ENCODE data around the gene LTN1. TPM values are rescaled to one million over a fixed set of nuclear protein-coding genes. Genes with fewer than 3 reads are reported as not detected.

The LTN1 gene
- total RNA-seq (2013): 25.3 TPM
- polyA plus RNA-seq: 10 to 100 TPM in 2 of 3 donors, 1 to 10 TPM in 1; 6.0 to 14.0 (median 11.7) TPM
- 8.5 and 10.2 TPM in 2 replicates for polyA minus RNA-seq
- total RNA-seq: 42.9 to 97.7 (median 73.5) reads per million in 11 experiments

DNA sequence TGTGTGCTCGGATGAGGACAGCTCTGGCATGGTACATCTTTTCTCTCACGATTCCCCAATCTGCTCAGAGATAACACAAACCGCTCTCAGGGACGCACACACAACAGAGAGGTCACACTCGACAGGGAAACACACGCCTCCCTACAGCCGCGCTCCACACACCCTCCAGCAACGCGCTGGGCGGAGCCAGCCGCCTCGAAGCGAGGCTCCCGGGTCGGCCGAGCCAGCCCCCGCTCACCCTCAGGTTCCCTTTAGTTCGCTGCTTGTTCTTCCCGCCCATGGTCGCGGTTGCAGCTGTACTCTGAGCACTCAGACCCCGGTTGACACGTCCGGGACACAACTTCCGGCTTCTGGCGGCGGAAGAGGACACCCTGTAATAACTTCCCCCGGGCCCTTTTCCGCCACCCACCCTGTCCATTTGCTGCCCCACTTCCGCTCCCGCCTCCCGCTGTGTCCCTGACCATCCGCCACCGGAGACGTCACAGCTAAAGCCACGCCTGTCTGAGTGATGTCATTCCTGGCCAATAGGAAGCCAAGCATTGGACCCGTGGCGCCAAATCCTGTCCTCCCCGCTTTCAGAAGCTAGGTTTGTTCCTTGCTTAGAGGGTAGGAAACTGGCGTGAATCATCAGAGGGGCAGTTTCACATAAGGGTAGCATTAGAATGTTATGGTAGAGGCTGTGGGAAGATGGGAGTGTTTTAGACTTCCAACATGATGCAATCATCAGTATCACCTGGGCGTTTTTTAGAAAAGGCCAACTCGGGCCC, at the start of gene LTN1:
LTN1 (minus strand) TSS at position 352 of the 767 bp plus-strand sequence; CDS start at position 280, 72 bp downstream.
- intact Hi-C loops (cut with micrococcal nuclease): loop anchor here (2.0 to 5.0 kb wide), 3 partner anchors 32 to 105 kb away; partner anchors contain the start of gene USP16 (in 1 of the 2)
- WGBS (ENCODE audit: insufficient coverage): 0% methylated on average over 40 of the region's 43 CpGs
- H3K4me1 Mint-ChIP-seq: peaks cover 22% of the 10 kb centered on the region

More for the DNA sequence above, at the start of gene LTN1:
- H2AFZ ChIP-seq (ENCODE audit: insufficient read depth, low read depth, low read length, poor library complexity, severe bottlenecking): peak within 1 kb of the TSS; percentile 81
- peak within 1 kb of the TSS; percentile 87 to 97 (median 93) for H3K4me3 ChIP-seq (replicated peaks in 1 of 3; ENCODE audit: low read depth in 2 of 3, low read length in 3 of 3)
- Mint-ChIP-seq H3K4me3 (peak within 1 kb of the TSS; percentile 94 to 99), H3K27me3 (ENCODE audit: low read depth in 3 of 3) (no peaks in the 10 kb centered on the region), H3K9me3 (peaks cover 0 to 3% (median 0%) of the 10 kb centered on the region in 7 donors), H3K36me3 (peaks cover 9 to 15% of the 10 kb centered on the region in 2 donors), H3K27ac (peak within 1 kb of the TSS; percentile 92 to 98 (median 97))
- H3K4me1 ChIP-seq (ENCODE audit: control insufficient read depth in 1 of 2, insufficient read depth in 2 of 2, low read length in 2 of 2): peaks cover 13 to 21% of the 10 kb centered on the region in 2 donors
- no peaks in the 10 kb centered on the region for H3K9me3 ChIP-seq (replicated peaks in 1 of 2; ENCODE audit: control insufficient read depth in 1 of 2, insufficient read depth in 1 of 2, low read length in 2 of 2)
- H3K79me2 ChIP-seq (ENCODE audit: insufficient read depth, low read length): peaks cover 49% of the 10 kb centered on the region
- H3K4me2 ChIP-seq (replicated peaks; ENCODE audit: extremely low read depth, low read length, poor library complexity, severe bottlenecking): peak within 1 kb of the TSS; percentile 80
- H3K27ac ChIP-seq (ENCODE audit: low read depth in 1 of 2, low read length in 2 of 2): peak within 1 kb of the TSS; percentile 84 to 86
- peak; percentile 99 to 100 (median 100) for DNase-seq
- H3K27me3 ChIP-seq (ENCODE audit: control insufficient read depth in 2 of 2, insufficient read depth in 2 of 2, low read length in 2 of 2): no peaks in the 10 kb centered on the region
- H3K9ac ChIP-seq (ENCODE audit: insufficient read depth, low read length, poor library complexity, severe bottlenecking): peak within 1 kb of the TSS; percentile 82
- no peak for TF ChIP-seq CTCF (IDR thresholded peaks at IDR 0.05)
- no peaks in the 10 kb centered on the region for H3K36me3 ChIP-seq (replicated peaks in 1 of 2; ENCODE audit: control insufficient read depth in 1 of 2, insufficient read depth in 2 of 2, low read length in 2 of 2)
- peaks cover 25% of the 10 kb centered on the region for H4K20me1 ChIP-seq (ENCODE audit: insufficient read depth, low read length)
